Prostate gland (tissue), 2 donors: Measurements from ENCODE around the gene RFTN1.

Source experiments
- CTCF ChIP-seq, 4 experiments: fragments of 200-600 bp in 2 of 4; fragments of 450-650 bp in 2 of 4; sonication (generic) in 2 of 4; IDR thresholded peaks; 1 replicate in 3 of 4; 2 replicates in 1 of 4; pipeline ENCODE4 v1.5.1; 2016 to 2019; ENCODE audit warnings: antibody characterized with exemption in 4 of 4, mild to moderate bottlenecking in 2 of 4, moderate library complexity in 2 of 4
- POLR2A ChIP-seq: fragments of 450-650 bp; IDR thresholded peaks from one replicate; pipeline ENCODE4 v1.6.1; 2016; ENCODE audit warnings: antibody characterized with exemption, mild to moderate bottlenecking
- POLR2AphosphoS5 ChIP-seq: sonication (generic); formaldehyde crosslinking; IDR thresholded peaks from one replicate; pipeline ENCODE4 v1.6.1; 2017; ENCODE audit warnings: antibody characterized with exemption

- TF ChIP-seq CTCF (IDR thresholded peaks at IDR 0.05) = no peak
- TF ChIP-seq POLR2AphosphoS5 = no peak
- TF ChIP-seq POLR2A = no peak
These were observed 106.9 kb downstream of the RFTN1 start for GRCh38 chr3:16406579-16406978.
